HG03103 (cell line): ENCODE measurements around the gene INTU.
"Not testable (repeated sequence)": the region's sequence is repeated elsewhere in the genome, so short reads cannot be mapped to it uniquely, and the experiment has no call there.

Source experiments
- ATAC-seq: cut with Tn5 transposase; IDR thresholded peaks from one replicate; pipeline ENCODE4 v1.9.1; 2021; ENCODE audit warnings: low read depth; ENCODE audit not compliant: unreplicated experiment

Gene INTU

GRCh38 chr4:127641524-127641923 is 8.8 kb downstream of the INTU start:
- ATAC-seq, result no peak

DNA sequence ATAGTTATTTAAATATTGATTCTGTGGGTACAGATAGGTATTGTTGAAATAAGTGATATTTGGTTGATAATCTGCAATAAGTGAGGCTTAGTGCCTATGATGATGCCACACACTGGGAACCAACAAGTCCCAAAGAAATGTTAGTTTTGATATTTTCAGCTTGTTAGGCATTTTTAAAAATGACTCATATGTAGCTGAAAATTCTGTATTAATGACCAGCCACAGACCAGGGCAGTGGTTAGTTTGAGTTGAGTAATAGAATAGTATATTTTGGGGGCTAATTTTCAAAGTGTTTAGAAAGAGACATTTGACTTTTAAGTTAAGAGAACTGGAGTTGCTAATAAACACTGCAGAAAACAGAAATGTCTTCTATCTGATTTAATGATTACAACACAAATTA is 9.4 kb downstream of the INTU start:
- ATAC-seq, result no peak

DNA sequence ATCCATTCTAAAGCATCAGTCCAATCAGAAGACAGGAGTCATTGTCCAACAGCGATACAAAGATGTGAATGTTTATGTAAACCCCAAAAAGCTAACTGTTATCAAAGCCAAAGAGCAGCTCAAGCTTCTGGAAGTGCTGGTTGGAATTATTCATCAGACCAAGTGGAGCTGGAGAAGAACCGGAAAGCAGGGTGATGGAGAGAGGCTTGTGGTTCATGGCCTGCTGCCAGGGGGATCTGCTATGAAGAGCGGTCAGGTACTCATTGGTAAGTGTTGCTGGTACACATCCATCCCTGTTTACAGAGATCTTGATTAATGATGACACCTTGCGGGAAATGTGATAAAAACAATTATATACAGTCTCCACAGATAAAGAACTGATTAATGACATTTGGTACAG is 11.0 kb downstream of the INTU start:
- no peak for ATAC-seq

DNA sequence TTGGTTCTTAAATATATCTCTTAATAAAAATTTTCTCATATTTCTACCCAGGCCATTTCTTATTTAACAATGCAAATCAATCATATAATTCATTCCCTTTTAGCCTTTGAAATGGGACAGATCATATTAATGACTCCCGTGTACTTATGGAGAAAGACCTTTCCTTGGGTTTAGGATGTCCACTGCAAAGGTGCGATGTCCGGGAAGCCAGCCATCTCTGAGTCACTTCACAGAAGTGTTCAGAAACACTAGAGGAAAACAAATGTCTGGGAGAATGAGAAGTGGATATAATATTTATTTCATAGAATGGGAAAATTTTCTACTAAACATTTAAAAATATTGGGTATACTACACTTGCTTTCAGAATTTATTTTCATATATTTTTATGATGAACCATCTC is 15.3 kb downstream of the INTU start:
- no peak for ATAC-seq

GRCh38 chr4:127655590-127655989 is 22.8 kb downstream of the INTU start:
- ATAC-seq, result not testable (repeated sequence)

DNA sequence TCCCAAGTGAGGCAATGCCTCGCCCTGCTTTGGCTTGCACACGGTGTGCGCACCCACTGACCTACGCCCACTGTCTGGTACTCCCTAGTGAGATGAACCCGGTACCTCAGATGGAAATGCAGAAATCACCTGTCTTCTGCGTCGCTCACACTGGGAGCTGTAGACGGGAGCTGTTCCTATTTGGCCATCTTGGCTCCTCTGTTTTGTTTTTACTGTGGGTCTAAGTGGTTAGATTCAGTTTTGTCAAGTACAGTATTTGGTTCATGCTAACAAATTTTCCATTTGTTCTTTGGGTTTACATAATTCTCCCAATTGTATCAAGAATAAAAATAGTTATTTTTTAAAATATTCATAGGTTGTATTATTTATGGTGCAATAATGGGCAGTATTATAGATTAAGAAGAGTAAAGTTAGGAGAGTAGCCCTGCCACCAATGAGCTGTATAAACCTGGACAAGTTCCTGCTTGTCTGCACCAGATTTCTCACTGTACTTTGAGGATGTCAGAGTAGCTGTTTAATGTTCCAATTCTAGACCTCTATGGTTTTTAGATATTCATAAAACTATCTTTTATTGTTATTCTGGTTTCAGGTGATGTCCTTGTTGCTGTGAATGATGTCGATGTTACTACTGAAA is 23.4 kb downstream of the INTU start:
- ATAC-seq, result no peak

- no peak for ATAC-seq
Observed at GRCh38 chr4:127660284-127660885, 27.6 kb downstream of the INTU start.

- ATAC-seq, result no peak
Observed at GRCh38 chr4:127667116-127667515, 34.4 kb downstream of the INTU start.

- no peak for ATAC-seq
Observed at GRCh38 chr4:127667772-127668171, 35.0 kb downstream of the INTU start.

GRCh38 chr4:127668770-127669169 is 36.0 kb downstream of the INTU start:
- no peak for ATAC-seq

DNA sequence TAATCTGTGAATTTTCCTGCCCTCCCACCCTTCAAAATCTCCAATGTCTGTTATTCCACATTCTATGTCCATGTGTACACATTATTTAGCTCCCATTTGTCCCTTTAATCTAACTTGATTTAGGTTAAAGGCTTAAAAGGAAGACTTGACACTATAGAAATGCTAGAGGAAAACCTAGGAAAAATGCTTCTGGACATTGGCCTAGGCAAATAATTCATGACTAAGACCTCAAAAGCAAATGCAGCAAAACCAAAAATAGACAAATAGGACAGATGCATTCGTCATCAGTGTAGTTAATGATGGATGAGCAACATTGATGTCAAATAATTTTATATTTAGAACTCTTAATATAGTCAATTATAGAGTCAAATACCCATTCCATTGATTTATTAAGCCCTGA is 36.9 kb downstream of the INTU start:
- no peak for ATAC-seq

GRCh38 chr4:127672111-127672510 is 39.4 kb downstream of the INTU start:
- ATAC-seq, result no peak

GRCh38 chr4:127685292-127685691 is 52.5 kb downstream of the INTU start:
- ATAC-seq, result no peak

DNA sequence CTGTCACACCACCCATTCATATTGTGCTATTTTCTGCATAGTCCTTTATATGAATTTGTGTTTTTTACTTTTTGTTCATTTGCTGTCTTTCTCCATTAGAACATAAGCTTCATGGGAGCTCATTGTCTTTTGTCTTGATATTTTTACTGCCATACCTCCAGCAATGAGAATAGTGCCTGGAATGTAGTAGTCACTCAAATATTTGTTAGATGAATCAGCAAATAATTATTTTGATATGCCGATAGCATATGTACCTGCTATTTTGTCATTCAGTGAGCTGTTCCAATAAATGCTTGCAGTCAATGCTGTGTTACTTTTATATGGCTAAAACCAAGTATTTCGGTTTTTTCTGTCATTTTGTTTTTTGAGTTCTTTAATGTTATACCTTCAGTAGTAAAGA is 53.9 kb downstream of the INTU start:
- ATAC-seq, result no peak

- ATAC-seq, result no peak
Observed at GRCh38 chr4:127687580-127687979, 54.8 kb downstream of the INTU start.

DNA sequence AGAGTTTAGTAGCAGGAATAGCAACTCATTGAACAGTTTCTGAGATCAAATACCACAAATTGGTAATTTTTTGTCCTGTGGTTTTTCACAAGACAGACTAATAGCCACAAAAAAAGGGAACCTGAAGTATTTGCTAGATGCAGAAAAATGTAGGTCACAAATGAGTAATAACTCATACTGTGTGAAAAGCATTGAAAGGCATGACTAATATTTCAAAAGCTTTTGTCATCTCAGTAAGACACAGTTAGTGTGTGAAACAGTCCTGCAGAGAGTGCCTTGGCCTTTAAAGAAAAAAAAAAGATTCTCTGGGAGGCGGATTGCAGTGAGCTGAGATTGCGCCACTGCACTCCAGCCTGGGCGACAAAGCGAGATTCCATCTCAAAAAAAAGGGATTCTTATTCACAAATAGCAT is 66.0 kb downstream of the INTU start:
- peak; percentile 100 for ATAC-seq

DNA sequence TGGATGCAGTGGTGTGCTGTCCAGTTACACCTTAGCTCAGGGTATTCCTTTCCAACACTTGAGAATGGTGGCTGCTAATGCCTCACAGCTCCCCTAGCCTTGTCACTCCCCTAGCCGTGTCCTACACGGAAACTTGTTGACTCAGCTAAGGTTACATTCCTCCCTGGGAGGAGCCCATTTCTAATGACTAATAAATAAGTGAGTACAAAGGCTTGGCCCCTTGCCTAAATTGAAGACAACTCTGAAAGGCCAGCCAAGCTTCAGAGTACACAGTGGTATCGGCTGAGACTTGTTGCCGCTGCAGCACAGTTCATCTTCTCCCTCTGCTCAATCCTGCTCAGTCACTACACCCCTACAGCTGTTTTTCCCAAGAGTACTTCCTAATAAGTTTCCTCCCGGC is 76.2 kb downstream of the INTU start:
- ATAC-seq, result no peak

GRCh38 chr4:127709456-127709855 is 76.7 kb downstream of the INTU start:
- ATAC-seq, result no peak

- no peak for ATAC-seq
Observed at GRCh38 chr4:127730142-127730913, 97.6 kb downstream of the INTU start, which contains the start of gene SLC25A31. TSS of gene SLC25A31 (plus strand) at chr4:127730400. CDS start at chr4:127730546, 146 bp downstream.

DNA sequence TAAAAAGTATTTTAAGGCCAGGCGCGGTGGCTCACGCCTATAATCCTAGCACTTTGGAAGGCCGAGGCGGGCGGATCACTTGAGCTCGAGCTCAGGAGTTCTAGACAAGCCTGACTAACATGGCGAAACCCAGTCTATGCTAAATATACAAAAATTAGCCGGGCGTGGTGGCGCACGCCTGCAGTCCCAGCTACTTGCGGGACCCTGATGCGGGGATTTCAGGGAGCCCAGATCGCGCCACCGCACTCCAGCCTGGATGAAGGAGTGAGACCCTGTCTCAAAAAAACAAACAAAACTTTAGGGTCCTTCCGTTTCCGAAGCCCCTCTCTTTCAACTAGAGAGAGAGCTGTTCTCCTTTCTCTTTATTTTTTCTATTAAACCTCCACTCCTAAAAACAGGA is 98.6 kb downstream of the INTU start:
- no peak for ATAC-seq

DNA sequence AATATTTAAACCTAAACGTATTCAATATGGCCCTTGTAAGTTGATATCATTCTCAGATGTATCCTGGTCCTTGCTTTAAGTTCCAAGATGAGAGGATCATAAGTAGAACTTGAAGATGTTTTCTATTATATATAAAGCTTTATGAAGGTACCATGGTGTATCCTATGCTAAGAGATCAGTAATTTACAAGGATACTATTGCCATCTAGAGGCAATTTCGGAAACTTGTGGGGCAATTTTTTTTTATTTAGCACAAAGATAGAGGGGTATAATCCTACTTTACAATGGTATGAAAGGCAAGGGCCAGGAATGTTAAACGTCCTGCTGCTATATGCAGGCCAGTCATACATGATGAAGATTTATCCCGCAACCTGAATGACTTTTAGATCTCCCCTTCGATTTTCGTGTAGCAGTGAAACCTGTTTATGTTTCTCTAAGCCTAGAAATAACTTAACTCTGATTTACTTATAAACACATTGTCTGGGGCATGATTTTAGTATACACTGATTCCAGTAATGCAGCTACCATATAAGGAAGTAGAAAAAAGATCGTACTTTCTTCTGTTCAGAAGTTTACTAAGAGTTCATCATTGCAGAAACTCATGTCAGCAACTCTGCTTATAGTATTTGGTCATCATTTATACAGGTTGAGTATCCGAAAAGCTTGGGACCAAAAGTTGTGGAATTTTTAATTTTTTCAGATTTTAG is 100.0 kb downstream of the INTU start:
- peak; percentile 82 for ATAC-seq
